ENCODE data around the gene FOXQ1. TPM values are rescaled to one million over a fixed set of nuclear protein-coding genes. Genes with fewer than 3 reads are reported as not detected.

The FOXQ1 gene, protein sequence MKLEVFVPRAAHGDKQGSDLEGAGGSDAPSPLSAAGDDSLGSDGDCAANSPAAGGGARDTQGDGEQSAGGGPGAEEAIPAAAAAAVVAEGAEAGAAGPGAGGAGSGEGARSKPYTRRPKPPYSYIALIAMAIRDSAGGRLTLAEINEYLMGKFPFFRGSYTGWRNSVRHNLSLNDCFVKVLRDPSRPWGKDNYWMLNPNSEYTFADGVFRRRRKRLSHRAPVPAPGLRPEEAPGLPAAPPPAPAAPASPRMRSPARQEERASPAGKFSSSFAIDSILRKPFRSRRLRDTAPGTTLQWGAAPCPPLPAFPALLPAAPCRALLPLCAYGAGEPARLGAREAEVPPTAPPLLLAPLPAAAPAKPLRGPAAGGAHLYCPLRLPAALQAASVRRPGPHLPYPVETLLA
- total RNA-seq (10.8 TPM), polyA plus RNA-seq (9.0 TPM)

DNA sequence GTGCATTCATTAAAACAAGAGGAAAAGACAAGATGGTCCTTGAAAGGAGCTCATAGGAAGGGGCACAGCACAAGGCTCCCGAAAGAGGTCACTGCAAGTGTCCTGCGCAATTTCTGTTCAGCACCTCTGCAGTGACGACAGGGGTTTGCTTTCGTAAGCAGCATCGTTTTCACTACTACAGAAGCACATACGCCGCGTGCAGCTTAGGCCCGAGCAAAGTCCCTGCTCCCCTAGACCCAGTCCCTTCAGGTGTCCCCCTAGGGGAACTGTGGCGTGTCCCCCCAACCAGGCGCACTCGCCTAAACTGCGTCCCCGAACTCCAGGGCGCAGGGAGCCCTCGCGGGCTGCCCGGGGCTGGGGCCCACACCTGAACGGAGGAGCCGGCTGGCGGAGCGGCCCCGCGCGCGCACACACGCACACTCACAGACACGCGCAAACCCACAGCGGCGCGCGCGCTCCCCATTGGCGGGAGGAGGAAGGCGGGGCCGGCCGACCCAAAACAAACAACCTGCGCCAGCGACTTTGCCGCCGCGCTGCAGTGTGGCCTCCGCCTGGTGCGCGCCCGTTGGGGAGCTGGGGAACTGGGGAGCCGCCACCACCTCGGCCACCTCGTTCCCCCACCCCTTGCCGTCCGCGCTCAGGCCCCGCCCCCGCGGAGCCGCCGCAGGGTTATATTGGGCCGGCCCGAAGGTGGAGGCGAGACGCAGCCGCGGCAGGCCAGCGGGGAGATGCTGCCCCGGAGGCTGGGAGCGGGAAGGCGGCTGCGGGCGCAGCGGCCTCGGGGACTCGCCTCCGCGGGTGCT, at the start of gene FOXQ1:
TSS of gene FOXQ1 (plus strand) at position 699 of the 803 bp plus-strand sequence. CDS start 607 bp downstream, outside the sequence.
- H3K36me3 ChIP-seq (ENCODE audit: insufficient read depth): no peaks in the 10 kb centered on the region
- DNase-seq (ENCODE audit: extremely low spot score): no peak
- under 1% methylated on average over 75 of the region's 75 CpGs for WGBS
- H3K4me3 ChIP-seq (ENCODE audit: low read depth, low read length): peak within 1 kb of the TSS; percentile 67
- H3K27ac ChIP-seq (ENCODE audit: low read depth): peak within 1 kb of the TSS; percentile 95
- H3K4me1 ChIP-seq (ENCODE audit: insufficient read depth): peaks cover 2% of the 10 kb centered on the region

DNA sequence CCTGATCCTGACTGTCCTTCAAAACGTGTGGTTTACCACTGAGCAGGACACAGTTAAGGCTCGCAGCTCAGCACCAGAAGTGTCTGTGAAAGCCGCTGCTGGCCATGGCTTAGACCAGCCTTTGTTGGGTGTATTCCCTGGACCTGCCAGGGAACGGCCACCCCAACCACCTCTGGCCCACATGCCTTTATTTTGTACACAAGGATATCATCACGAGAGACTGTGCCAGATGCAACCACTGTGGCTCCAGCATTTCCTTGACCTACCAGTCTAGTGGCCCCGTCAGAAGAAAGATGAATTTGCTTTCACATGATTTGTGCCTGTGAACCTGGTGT, 49.2 kb upstream of the FOXQ1 start:
- DNase-seq (ENCODE audit: extremely low spot score): no peak
- Histone ChIP-seq H3K4me3 (ENCODE audit: low read depth, low read length) (no peak overlapping the region), H3K4me1 (ENCODE audit: insufficient read depth) (no peaks in the 10 kb centered on the region), H3K36me3 (ENCODE audit: insufficient read depth) (no peaks in the 10 kb centered on the region), H3K27ac (ENCODE audit: low read depth) (no peak overlapping the region)
- 86% methylated on average over 6 of the region's 6 CpGs for WGBS

DNA sequence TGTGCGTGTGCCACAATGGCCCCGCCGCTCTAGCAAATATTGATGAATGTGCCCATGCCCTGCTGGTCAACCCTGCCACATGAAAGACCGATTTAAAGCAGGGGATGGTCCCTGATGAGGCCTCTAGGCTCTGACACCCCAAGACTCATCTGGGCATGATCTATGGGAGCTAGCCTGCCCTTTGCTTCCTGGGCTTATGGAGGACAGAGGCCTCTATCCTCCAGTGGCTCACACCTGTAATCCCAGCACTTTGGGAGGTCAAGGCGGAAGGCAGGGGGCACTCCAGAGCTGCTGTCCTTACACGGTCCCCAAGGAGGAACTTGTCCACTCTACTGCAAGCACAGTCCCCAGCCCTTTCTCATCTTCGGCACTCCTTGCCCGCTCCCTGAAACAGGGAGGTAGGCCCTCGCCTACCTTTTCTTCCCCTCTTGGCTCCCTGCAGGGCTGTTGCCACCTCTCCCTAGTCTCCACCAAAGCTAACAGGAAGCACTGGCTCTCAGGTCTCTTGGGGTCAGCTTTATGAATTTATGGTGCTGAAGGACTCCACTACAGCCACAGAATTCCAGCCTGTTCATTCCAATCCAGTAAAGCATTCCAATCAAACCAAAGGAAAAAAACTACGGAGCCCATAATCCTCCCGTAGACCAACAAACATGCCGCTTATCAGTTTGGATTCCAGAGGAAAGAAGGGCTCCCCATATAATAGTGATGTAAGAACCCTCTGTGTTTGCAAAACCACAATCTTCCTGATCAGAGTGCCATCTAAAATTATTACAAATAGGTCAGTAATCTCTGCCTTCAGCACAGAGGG, 48.7 kb upstream of the FOXQ1 start:
- no peaks in the 10 kb centered on the region for H3K36me3 ChIP-seq (ENCODE audit: insufficient read depth)
- H3K4me1 ChIP-seq (ENCODE audit: insufficient read depth): no peaks in the 10 kb centered on the region
- DNase-seq (ENCODE audit: extremely low spot score): no peak
- WGBS: 73% methylated on average over 12 of the region's 12 CpGs
- H3K4me3 ChIP-seq (ENCODE audit: low read depth, low read length): no peak overlapping the region
- H3K27ac ChIP-seq (ENCODE audit: low read depth): no peak overlapping the region

DNA sequence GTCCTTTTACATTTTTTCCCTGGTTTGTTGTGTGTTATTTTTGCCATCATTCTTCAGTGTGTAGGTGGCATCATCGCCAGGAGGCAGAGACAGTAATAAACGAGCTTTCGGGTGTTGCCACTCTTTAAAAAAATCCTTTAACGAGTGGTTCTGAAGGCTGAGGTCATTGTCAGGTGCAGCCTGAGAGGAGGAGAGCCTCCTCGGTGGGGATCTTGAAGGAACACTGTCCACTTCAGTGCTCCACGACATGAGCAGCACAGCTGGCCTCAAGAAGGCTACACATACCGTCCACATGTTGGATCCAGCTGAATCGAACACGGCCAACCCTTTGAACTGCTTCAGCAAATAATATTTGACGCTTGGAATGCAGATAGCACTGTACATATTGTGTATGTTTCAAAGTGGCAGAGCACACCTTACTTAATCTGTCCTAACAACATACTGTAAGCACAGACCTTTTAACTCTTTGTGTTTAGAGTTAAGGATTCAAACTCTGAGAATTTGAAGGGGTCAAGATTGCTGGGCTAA, 48.0 kb upstream of the FOXQ1 start:
- Histone ChIP-seq H3K36me3 (ENCODE audit: insufficient read depth) (no peaks in the 10 kb centered on the region), H3K27ac (ENCODE audit: low read depth) (no peak overlapping the region), H3K4me1 (ENCODE audit: insufficient read depth) (no peaks in the 10 kb centered on the region), H3K4me3 (ENCODE audit: low read depth, low read length) (no peak overlapping the region)
- 50% methylated on average over 10 of the region's 10 CpGs for WGBS
- DNase-seq (ENCODE audit: extremely low spot score): no peak

DNA sequence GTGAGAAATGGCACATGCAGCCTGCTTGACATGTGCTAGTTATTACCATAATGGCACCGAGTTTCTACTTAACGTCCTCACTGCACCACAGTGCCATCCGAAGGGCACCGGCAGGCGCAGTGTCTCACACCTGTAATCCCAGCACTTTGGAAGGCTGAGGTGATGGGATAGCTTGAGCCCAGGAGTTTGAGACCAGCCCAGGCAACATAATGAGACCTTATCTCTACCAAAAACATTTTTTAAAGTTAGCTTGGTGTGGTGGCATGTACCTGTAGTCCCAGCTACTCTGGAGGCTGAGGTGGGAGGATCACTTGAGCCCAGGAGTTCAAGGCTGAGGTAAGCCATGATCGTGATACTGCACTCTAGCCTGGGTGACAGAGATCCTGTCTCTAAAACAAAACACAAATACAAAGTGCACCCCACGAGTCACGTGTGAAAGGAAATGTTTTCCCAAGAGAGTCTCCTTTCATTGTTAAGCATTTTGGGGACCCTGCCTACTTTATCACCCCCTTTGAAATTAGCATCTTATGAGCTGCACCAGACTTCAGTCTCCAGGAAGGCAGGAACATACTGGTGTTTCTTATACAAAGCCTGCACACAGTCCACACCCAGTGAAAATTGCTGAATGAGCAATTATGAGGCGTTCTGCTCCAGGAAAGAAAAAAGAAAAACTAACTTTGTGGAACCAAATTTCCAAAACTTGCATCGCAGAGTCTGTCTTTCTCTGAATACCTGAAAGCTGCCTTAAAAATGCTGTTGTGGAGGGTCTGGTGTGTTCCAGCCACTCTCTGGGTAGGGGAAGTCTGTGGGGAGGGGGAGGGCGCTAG, 47.1 kb upstream of the FOXQ1 start:
- 78% methylated on average over 11 of the region's 11 CpGs for WGBS

DNA sequence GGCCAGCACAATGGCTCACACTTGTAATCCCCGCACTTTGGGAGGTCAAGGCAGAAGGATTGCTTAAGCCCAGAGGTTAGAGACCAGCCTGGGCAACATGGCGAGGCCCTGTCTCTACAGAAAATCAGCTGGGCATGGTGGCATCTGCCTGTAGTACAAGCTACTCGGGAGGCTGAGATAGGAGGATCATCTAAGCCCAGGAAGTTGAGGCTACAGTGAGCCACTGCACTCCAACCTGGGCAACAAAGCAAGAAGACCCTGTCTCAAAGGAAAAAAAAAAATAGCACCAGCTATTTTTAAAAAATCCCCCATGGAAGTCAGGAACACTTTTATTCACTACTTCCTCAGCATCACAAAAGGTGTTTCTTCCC, 45.2 kb upstream of the FOXQ1 start:
- no peaks in the 10 kb centered on the region for H3K4me1 ChIP-seq (ENCODE audit: insufficient read depth)
- WGBS: 92% methylated on average over 3 of the region's 3 CpGs
- H3K27ac ChIP-seq (ENCODE audit: low read depth): no peak overlapping the region

More for the DNA sequence above, 47.1 kb upstream of the FOXQ1 start:
- DNase-seq (ENCODE audit: extremely low spot score): no peak
- no peak overlapping the region for H3K27ac ChIP-seq (ENCODE audit: low read depth)
- no peaks in the 10 kb centered on the region for H3K4me1 ChIP-seq (ENCODE audit: insufficient read depth)
- H3K36me3 ChIP-seq (ENCODE audit: insufficient read depth): no peaks in the 10 kb centered on the region
- H3K4me3 ChIP-seq (ENCODE audit: low read depth, low read length): no peak overlapping the region

DNA sequence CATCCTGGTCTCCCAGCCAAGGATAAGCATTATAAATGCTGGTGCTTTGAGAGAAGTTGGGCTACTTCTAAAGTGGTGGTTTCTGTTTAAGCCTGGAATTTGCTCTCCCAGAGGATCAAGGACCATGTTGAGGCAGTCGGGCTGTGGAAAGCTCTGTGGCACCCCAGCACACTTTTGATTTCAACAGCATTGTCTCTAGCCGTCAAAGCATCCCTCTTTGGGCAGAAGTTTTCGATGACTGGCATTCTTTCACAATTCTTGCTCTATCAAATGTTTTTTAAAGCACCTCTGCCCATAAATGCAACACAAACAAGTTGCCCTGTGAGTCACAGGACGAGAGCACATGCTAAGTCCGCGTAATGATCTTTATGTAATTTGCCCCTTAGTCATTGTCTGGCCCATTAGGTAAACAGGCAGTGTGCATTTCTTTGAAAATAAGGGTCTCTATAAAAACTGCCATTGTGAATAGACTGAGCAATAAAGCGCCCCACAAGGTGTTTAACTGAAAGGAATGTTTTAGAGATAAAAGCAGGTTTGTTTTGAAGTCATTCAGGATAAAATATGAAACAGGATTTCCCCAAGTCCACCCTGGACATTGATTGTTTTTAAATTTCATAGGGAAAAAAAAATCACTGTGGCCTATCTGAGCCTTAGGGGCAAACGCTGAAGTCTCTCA, 44.7 kb upstream of the FOXQ1 start:
- 70% methylated on average over 8 of the region's 8 CpGs for WGBS
- Histone ChIP-seq H3K27ac (ENCODE audit: low read depth) (no peak overlapping the region), H3K36me3 (ENCODE audit: insufficient read depth) (no peaks in the 10 kb centered on the region)

More for the DNA sequence above, 45.2 kb upstream of the FOXQ1 start:
- no peak overlapping the region for H3K4me3 ChIP-seq (ENCODE audit: low read depth, low read length)
- no peaks in the 10 kb centered on the region for H3K36me3 ChIP-seq (ENCODE audit: insufficient read depth)
- no peak for DNase-seq (ENCODE audit: extremely low spot score)

DNA sequence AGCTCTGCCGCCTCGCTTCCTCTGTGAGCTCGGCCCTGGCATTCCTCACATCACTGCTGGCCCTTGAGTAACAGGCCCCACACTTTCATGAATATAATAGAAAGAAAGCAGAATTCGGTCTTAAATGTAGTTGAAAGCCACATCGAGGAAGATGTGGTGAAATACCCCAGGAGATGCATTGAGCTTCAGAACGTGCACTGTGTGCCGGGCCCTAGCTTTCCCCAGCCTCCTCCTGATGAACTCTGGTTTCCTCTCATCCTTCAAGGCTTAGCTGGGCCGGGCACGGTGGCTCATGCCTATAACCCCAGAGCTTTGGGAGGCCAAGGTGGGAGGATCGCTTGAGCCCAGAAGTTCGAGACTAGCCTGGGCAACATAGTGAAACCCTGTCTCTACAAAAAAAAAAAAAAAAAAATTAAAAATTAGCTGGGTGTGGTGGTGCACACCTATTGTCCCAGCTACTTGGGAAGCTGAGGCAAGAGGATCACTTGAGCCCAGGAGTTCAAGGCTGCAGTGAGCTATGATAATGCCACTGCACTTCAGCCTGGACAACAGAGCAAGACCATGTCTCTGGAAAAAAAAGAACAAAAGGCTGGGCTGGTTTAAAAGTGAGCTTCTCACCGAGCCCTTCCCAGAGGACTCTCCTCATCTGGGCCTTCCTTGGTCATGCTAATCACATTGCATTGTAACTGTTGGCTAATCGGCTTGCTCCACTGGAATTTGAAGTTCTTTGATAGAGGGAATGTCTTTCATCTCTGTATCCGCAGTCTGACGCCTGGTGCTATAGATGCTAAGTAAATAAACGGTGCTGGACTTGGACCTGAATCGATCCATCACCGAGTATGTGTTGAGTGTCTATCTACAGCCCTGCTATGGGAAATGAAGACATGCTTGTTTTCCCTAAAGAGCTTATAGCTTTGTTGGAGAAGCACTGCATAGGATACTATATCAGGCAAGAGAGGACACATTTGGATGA, 43.8 kb upstream of the FOXQ1 start:
- no peak for DNase-seq (ENCODE audit: extremely low spot score)
- no peak overlapping the region for H3K4me3 ChIP-seq (ENCODE audit: low read depth, low read length)
- no peaks in the 10 kb centered on the region for H3K36me3 ChIP-seq (ENCODE audit: insufficient read depth)
- H3K27ac ChIP-seq (ENCODE audit: low read depth): no peak overlapping the region
- WGBS: 88% methylated on average over 18 of the region's 18 CpGs
- H3K4me1 ChIP-seq (ENCODE audit: insufficient read depth): no peaks in the 10 kb centered on the region

More for the DNA sequence above, 44.7 kb upstream of the FOXQ1 start:
- DNase-seq (ENCODE audit: extremely low spot score): no peak
- Histone ChIP-seq H3K4me3 (ENCODE audit: low read depth, low read length) (no peak overlapping the region), H3K4me1 (ENCODE audit: insufficient read depth) (no peaks in the 10 kb centered on the region)

DNA sequence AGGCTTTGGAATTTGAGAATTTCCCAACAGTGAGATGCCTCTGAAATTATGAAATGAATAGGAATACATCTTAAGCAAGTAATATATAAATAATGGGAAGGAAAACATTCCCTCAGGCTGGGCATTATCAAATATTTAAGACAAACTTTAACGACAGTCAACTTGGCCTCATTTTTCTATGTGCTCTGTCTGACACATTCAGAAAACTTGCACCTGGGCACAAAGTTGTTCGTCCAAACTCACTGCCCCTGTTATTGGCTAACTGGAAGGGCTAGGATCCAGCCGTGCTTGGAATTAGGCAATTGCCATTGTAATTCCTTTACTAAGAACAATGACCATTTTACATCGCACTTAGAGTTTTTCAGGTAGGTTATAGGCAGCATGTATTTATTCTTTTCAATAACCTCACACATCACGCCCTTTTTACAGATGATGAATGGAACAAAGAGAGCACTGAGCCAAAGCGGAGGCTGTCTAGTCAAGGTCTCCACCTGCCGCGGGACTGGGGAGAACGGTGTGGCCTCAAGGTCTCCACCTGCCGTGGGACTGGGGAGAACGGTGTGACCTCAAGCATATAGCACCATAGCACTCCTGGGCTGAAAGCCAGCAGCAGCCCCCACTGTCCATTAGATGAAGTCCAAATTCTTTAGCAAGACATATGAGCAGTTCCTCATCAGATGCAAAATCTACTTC, 40.7 kb upstream of the FOXQ1 start:
- no peak for DNase-seq (ENCODE audit: extremely low spot score)
- Histone ChIP-seq H3K27ac (ENCODE audit: low read depth) (no peak overlapping the region), H3K36me3 (ENCODE audit: insufficient read depth) (no peaks in the 10 kb centered on the region), H3K4me1 (ENCODE audit: insufficient read depth) (no peaks in the 10 kb centered on the region), H3K4me3 (ENCODE audit: low read depth, low read length) (no peak overlapping the region)
- 83% methylated on average over 11 of the region's 11 CpGs for WGBS

DNA sequence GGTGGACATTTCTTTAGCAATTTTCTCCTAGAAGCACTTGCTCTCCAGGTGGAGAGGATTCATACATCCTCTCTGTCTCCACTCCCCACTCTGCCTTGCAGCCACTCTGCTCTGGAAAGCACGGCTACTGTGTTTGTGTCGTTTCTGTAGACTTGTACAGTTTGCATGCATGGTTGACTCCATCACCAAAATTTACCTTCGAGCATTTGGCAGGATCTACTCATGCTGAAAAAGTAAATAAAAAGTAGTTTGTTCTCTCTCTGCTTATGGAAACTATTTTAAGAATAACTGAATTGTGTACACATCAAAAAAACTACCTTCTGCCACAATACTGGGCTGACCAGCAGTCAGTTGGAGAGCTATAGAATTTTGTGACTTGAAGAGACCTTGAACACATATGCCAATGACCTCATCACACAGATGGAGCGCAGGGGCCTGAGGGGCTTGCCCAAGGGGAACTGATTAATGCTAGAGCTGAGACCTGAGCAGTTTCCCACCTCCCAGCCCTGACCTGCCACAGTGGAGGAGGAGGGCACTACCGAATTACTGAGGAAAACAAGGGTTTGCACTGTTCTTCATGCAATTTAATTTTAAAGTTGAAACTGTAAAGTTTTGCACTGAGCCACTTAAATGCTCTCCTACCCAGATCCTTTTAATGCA, 33.7 kb upstream of the FOXQ1 start:
- DNase-seq (ENCODE audit: extremely low spot score): no peak
- no peaks in the 10 kb centered on the region for H3K4me1 ChIP-seq (ENCODE audit: insufficient read depth)
- no peaks in the 10 kb centered on the region for H3K36me3 ChIP-seq (ENCODE audit: insufficient read depth)
- 82% methylated on average over 5 of the region's 5 CpGs for WGBS
- no peak overlapping the region for H3K27ac ChIP-seq (ENCODE audit: low read depth)
- no peak overlapping the region for H3K4me3 ChIP-seq (ENCODE audit: low read depth, low read length)

DNA sequence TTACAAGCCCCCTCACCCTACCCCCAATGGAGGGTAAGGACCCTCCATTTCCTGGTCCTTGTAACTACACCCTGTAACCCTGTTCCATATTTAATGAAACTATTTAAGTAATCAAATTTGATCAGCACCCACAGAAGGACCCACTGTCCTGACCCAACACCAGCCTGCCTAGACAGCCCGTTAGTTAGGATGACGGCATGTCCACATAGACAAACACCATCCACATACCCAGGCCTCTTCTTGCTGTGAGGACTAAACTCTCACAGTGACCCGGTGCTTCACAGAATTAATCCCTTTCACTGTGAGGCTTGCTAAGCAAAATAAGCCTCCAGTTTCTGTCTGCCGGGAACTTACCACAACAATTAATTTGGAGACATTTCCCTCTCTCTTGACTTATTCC, 32.8 kb upstream of the FOXQ1 start:
- Histone ChIP-seq H3K27ac (ENCODE audit: low read depth) (no peak overlapping the region), H3K4me3 (ENCODE audit: low read depth, low read length) (no peak overlapping the region), H3K36me3 (ENCODE audit: insufficient read depth) (no peaks in the 10 kb centered on the region), H3K4me1 (ENCODE audit: insufficient read depth) (no peaks in the 10 kb centered on the region)
- 86% methylated on average over 4 of the region's 4 CpGs for WGBS
- no peak for DNase-seq (ENCODE audit: extremely low spot score)

Measured in urinary bladder (tissue), 4 donors.